Iris pigment epithelial cell (primary cell): ENCODE results near the gene TRPC1.

Experiments
- DNase-seq: peaks from one replicate; pipeline ENCODE4 v3.0.0-alpha.2; 2011; ENCODE audit warnings: low read depth

TRPC1 gene

DNA sequence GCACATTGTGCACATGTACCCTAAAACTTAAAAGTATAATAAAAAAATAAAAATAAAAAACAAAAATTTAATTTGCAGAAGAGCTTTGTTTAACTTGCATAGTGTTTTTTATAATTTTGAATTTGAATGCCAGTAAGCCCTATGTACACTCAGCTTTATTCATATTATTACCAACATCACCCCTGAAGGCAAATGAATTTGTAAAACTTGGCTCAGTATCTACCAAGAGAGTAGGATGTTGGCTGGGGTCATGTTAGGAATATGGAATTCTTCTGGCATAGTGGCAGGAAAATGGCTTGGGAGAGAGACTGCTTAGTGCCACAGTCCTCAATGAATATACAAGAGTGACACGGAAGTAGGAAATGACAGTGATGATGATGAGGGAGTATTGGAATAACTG lies 30.7 kb downstream of the TRPC1 start:
- no peak for DNase-seq

DNA sequence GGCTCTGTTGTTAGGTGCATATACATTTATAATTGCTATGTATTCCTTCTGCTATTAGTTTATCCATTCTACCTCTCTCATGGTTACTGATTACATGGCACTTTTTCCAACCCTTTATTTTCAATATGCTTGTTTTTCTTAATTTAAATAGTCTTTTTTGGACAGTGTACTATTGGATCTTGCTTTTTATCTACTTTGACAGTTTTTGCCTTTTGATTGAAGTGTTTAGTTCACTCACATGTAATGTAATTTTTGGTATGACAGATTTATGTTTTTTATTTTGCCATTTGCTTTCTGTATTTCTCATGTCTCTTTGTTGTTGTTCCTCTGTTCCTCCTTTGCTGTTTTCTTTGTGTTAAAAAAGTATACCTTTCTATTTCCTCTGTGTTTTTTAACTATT lies 44.5 kb downstream of the TRPC1 start:
- no peak for DNase-seq

DNA sequence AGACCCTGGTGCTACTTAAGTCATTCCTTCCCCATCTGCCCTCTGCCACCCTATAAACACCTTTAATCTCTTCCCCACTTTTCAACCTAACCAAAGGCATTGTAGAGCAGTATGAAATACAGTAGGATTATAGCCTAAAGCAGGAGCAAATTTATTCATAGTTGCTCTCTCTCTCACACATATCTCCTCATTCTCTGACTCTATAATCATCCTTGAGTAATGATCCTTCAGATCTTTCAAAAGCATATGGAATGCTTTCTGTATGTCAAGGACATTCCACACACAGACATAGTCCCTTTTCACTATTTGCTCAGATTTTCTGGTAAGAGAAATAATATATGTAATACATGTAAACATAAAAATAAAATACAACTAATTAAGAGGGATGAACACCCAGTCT lies 54.1 kb downstream of the TRPC1 start:
- DNase-seq, result peak; percentile 6

DNA sequence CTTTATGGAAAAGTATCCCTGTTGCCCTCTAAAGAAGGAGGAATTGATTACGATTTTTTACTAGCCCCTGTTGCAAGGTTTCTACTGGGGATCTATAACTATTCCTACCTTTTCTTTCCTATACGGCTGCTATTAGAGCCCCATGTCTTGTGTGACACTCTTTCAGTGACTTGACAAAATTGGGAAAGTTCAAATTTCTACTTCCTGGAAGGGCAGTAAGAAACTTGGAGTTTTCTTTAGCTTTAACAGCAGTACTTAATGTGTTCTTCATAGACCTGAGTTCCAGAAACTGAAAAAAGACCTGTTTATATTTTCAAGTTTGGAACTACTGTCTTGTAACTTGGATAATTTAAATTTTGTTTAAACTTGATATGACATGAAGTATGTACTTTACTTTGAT lies 54.7 kb downstream of the TRPC1 start:
- DNase-seq, result no peak

DNA sequence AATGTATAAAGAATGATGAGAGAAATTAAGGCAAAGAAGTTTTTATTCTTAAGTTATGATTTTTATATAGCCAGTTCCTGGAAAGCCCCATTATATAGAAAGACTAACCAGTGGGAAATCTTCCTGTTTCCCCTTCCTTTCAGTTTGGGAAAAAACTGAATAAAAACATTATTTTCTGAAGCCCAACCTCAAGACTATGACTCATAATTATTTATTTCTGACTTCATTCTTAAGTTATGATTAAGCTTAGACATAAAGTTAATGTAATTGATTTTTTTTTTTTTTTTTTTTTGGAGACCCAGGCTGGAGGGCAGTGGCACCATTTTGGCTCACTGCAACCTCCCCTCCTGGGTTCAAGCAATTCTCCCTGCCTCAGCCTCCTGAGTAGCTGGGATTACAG lies 55.8 kb downstream of the TRPC1 start:
- DNase-seq, result peak; percentile 30

DNA sequence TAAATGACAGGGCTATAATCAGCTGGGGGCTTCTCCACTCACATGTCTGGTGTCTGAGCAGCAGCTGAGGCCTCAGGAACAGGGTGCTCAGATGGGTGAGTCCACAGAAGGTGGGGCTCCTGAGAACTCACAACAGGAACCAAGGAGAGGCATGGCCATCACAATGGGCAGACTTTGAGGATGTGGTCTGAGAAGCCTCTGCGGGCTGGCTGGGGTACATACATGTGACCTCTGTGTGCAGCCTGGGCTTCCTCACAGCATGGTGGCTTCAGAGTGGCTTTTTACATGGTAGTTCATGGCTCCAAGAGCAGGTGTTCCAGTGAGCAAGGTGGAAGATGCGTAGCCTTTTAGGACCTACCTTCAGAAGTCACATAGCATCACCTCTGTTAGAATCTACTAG lies 58.8 kb downstream of the TRPC1 start:
- DNase-seq, result no peak

DNA sequence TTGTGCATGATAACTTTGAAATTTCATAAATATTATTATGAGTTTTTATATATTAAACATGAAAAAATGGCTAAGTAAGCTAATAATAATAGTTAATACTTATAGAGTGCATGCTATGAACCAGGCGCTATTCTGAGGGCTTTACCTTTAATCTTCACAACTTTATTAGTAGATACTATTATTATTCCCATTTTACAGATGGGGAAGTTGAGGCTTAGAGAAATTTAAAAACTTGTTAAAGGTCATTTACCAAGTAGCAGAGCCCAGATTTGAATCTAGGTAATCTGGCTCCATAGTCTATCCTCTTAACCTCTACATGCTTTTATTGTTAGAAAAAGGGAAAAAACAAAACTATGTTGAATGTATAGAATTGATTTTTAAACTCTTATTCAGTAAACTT lies 60.4 kb downstream of the TRPC1 start:
- no peak for DNase-seq

DNA sequence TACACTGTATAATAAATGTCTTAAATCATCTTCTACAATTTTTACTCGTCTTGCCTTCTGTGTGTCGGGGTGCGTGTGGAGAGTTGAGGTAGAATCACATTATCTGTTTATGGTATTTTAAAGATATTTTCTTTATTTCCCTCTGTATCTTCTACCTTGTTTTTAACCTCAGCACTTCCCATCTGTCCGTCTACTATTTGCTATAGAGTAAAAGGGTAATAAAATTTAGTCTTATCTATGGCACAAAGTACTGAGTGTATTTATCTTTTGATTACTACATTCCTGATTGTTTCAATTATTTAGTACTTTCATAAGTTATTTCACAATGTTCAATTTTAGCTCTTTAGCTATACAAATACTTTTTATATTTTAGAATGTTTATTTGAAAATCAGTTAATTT lies 62.2 kb downstream of the TRPC1 start:
- DNase-seq, result no peak

DNA sequence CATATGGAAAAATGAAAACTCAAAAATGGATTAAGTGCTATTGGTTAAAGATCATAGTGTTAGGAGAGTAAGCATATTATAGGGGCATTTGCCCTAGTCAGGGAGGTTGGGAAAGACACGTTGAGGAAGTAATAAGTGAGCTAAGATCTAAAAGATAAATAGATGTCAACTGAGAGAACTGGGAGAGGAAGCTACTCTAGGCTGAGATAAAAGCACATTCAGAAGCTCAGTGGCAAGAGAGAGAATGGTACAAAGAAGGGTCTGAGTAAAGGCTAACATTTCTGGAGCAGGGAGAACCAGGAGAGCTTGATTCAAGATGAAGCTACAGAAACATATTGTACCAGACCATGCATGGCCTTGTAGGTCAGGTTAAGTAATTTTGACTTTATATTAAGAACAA lies 63.9 kb downstream of the TRPC1 start:
- no peak for DNase-seq

DNA sequence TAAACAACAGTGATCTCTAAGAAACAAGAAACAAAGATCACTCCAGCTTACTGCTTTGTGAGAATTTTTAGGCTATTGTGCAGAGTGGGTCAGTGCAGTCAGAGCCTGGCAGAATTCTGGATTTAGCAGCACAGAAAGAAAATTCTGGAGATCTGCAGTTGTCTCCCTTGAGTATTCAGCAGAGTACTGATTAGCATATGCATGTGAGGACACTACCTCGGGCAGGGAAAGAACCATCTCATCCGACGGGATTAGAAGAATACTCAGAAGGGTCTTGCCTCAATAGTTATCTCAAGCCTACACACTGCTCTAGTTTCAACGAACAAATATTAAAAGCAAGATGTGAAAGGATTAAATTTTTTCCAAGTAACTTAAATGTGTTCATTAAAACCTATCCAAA lies 70.7 kb downstream of the TRPC1 start:
- DNase-seq, result no peak

DNA sequence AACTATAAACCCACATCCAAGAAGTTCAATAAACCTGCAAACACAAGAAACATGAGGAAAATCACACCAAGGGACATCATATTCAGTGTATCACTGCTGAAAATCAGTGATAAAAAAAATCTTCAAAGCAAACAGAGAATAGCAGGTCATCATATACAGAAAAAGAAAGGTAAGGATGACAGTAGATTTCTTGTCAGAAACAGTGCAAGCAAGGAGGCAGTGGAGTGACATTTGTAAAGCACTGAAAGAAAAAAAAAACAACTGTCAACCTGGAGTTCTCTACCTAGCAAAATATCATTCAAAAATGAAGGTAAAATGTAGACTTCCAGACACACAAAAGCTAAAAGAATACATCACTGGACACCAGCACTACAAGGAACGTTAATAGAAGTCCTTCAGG lies 71.5 kb downstream of the TRPC1 start:
- no peak for DNase-seq

DNA sequence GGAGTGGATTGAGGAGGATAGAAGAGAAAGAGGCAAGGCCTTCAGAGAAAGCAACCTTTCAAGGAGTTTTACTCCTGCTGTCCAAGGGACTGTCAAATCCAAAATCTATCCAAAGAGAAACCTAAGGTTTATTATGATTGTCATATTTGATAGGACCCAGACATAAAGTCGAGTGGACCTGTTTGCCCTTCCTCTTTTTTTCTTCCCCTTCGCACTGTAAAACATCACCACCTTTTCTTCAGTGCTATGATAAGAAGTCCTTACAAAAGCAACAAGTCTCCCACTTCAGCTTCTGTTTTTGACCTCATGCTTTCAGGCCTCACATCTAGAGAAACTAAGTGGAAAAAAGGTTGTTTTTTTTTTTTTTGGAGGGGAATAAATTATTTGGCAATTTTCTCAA lies 73.0 kb downstream of the TRPC1 start:
- no peak for DNase-seq

DNA sequence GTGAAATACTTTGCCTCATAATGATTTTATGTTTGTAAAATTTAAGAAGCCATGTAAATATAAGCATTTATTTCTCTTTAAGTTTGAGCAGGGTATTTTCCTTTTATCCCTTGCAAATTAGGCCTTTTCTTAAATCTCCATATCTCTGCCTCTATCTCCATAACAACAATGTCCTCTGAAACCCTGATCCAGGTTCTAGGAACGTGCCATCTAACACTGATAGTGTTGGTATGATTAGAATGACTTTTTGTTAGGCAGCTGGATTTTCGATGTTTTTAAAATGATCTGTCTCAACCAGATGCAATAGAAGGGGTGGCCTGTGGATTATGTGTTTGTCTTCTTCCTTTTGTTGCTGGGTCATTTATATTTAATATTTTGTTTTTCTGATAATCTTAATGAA lies 77.9 kb downstream of the TRPC1 start:
- DNase-seq, result no peak

DNA sequence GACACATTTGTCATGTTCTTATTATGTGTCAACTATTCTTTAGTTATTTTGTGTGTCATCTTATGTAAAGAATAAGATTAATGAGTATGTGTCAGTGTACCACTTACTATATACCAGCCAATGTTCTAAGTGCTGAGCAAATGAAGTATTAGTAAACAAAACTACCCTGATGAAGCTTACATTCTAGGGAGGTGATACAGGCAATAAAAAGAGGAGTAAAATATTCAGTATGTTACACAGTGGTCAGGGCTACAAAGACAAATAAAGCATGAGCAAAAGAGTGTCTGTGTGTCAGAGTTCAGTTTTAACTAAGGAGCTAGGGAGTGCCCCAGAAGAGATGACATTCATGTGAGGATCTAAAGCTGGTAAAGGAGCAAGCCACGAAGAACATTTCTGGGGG lies 79.1 kb downstream of the TRPC1 start:
- no peak for DNase-seq

DNA sequence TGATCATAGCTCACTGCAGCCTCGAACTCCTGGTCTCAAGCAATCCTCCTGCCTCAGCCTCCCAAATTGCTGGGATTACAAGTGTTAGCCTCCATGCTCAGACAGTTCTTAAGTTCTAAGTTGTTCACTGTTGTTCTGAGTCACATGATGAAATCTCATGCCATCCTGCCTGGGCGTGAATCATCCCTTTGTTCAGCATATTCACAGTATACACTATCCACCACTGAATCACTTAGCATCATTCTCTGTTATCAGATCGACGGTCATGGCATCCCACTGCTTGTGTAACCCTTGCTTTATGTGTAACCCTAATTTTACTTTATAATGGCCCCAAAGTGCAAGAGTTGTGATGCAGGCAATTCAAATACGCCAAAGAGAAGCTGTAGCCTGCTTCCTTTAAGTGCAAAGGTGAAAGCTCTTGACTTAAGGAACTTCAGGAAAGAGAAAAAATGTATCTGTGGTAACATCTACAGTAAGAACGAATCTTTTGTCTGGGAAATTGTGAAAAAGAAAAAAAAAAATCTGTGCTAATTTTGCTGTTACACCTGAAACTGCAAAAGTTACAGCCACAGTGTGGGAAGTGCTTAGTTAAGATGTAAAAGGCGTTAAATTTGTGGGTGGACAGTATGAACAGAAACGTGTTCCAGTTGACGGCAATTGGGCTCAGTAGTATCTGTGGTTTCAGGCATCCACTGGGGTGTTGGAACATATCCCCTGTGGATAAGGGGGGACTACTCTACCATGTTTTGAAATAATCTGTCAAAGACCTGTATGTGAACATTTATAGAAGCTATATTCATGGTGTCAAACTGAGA lies 84.5 kb downstream of the TRPC1 start:
- peak; percentile 83 for DNase-seq

DNA sequence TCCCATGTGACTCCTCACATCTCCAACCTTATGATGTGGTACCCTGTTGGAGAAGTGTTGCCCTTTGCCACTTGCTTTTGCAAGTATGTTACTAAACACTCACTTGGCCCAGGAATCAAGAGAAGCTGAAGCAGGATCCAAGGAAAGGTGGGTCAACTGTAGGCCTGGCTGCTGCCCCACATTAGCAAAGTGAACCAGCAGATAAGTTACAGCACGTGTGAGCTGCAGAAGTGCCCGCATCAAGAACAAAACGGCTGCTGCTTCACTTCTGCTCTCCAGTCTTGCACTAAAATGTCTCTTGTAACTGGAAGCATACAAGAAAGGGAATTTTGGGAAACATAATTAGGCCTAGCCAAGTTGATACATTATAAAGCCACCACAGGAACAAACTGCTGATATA lies 85.4 kb downstream of the TRPC1 start:
- DNase-seq, result no peak

DNA sequence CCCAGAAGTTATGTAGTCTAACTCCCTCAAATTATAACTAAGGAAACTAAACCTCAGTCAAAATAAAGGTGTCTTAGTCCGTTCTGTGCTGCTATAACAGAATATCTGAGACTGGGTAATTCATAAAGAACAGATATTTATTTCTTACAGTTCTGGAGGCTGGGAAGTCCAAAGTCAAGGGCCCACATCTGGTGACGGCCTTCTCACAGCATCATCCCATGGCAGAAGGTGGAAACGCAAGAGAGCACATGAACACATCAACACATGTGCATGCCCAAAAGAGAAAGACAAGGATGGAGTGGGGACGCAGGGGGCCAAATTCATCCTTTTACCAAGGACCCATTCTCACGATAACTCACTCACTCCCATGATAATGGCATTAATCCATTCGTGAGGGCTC lies 92.0 kb downstream of the TRPC1 start:
- no peak for DNase-seq

DNA sequence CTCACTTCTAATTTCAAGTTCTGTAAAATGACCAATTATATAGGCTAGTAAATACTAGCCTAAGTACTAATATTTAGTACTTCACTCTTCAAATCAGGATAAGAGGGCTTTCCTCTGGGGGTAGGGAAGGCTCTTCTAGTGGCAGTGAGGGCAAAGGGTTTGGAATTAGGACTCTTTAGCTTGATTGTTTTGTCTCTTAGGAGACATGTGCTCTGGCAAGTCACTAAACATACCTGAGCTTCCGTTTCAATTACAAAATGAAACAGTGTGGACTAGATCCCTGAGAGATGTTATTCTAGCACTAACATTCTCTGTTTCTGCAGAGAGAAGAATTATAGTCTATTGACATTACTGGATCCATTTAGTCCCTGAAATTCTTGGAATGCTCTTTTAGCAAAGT lies 93.5 kb downstream of the TRPC1 start:
- no peak for DNase-seq

DNA sequence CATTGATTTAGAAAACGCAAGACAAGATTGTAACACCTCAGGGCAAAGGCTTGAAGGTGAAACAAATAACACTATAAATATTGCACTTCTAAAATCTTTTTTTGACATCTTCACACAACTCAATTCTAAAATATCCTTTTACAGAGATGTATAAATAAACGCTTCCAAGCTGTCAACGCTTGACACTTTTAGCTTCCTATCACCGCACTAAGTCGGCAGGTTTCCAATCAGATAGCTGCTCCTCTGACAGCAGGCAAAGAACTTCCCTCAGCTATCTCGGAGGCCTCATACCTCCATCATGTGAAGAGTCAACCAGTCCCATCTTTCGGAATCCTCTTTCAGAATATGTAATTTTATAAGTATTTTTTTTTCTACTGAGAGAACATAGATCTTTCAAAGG lies 94.1 kb downstream of the TRPC1 start:
- DNase-seq, result peak; percentile 3

DNA sequence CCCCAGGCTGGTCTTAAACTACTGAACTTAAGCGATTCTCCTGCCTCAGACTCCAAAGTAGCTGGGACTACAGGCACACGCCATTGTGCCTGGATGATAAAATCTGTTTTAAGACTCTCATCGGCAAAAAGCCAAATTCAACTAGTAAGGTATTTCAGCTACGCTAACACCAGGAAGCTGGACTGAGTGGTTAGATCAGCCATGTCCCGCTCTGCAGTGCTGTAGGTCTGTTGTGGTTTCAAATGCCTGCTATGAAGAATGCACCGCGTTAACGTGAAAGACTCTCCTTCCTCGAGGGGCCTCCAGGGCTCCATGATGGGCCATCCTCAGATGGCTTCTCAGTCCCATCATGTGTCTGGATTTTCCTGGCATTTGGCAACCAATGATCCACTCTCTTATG lies 94.8 kb downstream of the TRPC1 start:
- DNase-seq, result peak; percentile 21

DNA sequence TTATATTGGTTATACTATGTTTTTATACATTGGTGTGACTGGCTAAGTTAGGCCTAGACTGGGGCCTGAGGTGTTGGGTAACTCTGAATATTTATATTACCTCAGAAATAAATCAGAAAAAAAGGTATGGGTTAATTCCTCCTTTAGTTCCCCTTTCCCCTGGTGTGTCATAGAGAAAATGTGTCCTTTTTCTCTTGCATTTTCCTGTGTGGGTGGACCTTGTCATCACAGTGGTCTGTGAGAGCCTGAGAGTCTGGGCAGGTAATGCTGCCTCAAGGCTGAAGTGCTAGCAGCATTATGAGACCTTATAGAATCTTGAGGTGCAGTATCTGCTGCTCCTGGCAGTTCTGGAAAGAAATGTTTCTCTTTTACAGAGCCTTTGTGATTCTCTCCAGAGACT lies 95.3 kb downstream of the TRPC1 start:
- no peak for DNase-seq

DNA sequence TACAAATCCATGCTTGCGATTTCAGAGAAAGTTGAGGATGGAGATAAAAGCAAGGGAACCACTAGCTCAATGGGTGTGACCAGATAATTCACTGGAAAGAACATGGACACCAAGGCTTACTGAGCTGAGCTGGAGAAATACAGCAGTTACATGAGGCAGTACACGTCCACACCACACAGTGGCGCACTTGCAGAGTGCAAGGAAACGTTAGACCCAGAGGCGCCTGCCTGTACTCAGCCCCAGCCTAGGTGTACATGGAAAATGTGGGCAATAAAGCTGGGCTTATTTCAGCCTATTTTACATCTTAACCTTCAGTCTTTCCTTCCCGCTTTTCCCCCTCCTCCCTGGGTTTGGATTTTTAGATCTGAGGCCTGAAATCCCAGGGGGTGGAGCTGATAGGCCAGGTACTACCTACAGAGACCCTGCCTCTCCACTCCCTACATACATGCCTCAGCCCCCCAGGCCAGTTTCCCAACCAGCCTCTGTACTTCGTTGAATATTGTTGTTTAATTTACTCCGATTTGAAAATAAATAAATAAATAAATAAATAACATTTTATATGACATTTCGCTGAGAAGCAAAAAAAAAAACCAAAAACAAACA lies 105.0 kb downstream of the TRPC1 start:
- peak; percentile 80 for DNase-seq

DNA sequence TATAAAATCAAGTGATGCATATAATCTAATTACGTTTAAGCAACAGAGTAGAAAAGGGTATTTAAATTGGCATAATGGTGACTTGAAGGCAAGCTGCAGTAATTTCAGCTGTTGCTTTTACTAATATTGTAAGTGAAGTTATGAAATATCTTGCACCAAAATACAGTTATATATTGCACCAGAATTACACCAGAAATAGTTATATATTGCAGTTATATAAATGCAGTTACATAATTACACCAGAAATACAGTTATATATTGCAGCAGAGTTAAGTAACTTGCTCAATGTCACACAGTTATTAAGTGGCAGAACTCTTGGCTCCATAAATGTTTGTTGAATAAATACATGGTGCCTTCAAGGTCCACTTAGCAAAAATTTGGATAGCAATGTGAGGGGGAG lies 113.7 kb downstream of the TRPC1 start:
- no peak for DNase-seq

DNA sequence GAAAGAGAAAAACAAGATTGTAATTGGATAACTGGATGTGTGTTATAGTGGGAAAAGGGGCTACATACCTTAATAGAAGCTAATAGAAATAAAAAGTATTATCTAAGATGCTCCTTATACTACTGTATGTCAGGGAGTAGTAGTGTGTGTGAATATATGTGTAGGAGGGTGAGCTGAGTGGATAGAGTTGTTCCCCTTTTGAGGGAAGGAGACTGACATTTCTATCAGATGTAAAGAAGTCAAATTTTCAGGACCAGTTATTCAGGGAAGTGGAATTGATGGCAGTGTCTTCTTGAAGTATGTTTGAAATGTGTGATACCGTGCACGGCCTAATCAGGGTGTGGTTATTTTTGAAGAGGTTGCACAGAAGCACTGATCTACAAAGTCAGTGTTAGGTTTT lies 116.0 kb downstream of the TRPC1 start:
- DNase-seq, result no peak
